HG02938 (cell line): Measurements from ENCODE around the gene PDXDC1.
"Not testable (repeated sequence)": the region's sequence is repeated elsewhere in the genome, so short reads cannot be mapped to it uniquely, and the experiment has no call there.

Experiments used
- ATAC-seq: cut with Tn5 transposase; IDR thresholded peaks from one replicate; pipeline ENCODE4 v1.9.1; 2021; ENCODE audit warnings: mild to moderate bottlenecking, moderate library complexity; ENCODE audit not compliant: unreplicated experiment

The PDXDC1 gene

GRCh38 chr16:15008647-15009046, 33.8 kb downstream of the PDXDC1 start:
- ATAC-seq = not testable (repeated sequence)

GRCh38 chr16:15012941-15013340, 38.1 kb downstream of the PDXDC1 start:
- not testable (repeated sequence) for ATAC-seq

- not testable (repeated sequence) for ATAC-seq
Measured at GRCh38 chr16:15015671-15016070, 40.8 kb downstream of the PDXDC1 start.

- ATAC-seq = not testable (repeated sequence)
Measured at GRCh38 chr16:15016354-15016753, 41.5 kb downstream of the PDXDC1 start.

- ATAC-seq = not testable (repeated sequence)
Measured at GRCh38 chr16:15016951-15017580, 42.2 kb downstream of the PDXDC1 start.

- not testable (repeated sequence) for ATAC-seq
Measured at GRCh38 chr16:15021429-15021828, 46.6 kb downstream of the PDXDC1 start.

- ATAC-seq = peak; percentile 78
Measured at GRCh38 chr16:15022194-15022593, 47.4 kb downstream of the PDXDC1 start.

- not testable (repeated sequence) for ATAC-seq
Measured at GRCh38 chr16:15023381-15024077, 48.7 kb downstream of the PDXDC1 start.

- not testable (repeated sequence) for ATAC-seq
Measured at GRCh38 chr16:15024858-15025199, 50.0 kb downstream of the PDXDC1 start.

GRCh38 chr16:15025234-15025951, 50.6 kb downstream of the PDXDC1 start:
- not testable (repeated sequence) for ATAC-seq

GRCh38 chr16:15027051-15027450, 52.2 kb downstream of the PDXDC1 start:
- ATAC-seq = not testable (repeated sequence)

- ATAC-seq = not testable (repeated sequence)
Measured at GRCh38 chr16:15027503-15028344, 52.9 kb downstream of the PDXDC1 start.

GRCh38 chr16:15028345-15028715, 53.5 kb downstream of the PDXDC1 start:
- ATAC-seq = not testable (repeated sequence)

- not testable (repeated sequence) for ATAC-seq
Measured at GRCh38 chr16:15028801-15029698, 54.2 kb downstream of the PDXDC1 start.

GRCh38 chr16:15029749-15030148, 54.9 kb downstream of the PDXDC1 start:
- ATAC-seq = not testable (repeated sequence)

- no peak for ATAC-seq
Measured at GRCh38 chr16:15031179-15031578, 56.4 kb downstream of the PDXDC1 start.

GRCh38 chr16:15031586-15031985, 56.8 kb downstream of the PDXDC1 start:
- no peak for ATAC-seq

- no peak for ATAC-seq
Measured at GRCh38 chr16:15032547-15033308, 57.9 kb downstream of the PDXDC1 start.

GRCh38 chr16:15033309-15033707, 58.5 kb downstream of the PDXDC1 start:
- no peak for ATAC-seq
